ENCODE measurements around the gene URI1.

- TF ChIP-seq EZH2 (IDR thresholded peaks at IDR 0.05; ENCODE audit: insufficient read depth, poor library complexity, severe bottlenecking) (no peak), EZH2phosphoT487 (IDR thresholded peaks at IDR 0.05; ENCODE audit: insufficient read depth, low read depth) (no peak)
These were observed 111.5 kb downstream of the URI1 start for GRCh38 chr19:30053558-30053957.

Measured in GM23248 (cell line).